Measurements from ENCODE around the gene MEI1. TPM values are rescaled to one million over a fixed set of nuclear protein-coding genes. Genes with fewer than 3 reads are reported as not detected.
"Not testable (repeated sequence)": the region's sequence is repeated elsewhere in the genome, so short reads cannot be mapped to it uniquely, and the experiment has no call there.

MEI1 gene
- total RNA-seq, 2 donors from 2014 or later: 1.9 to 6.2 TPM

GRCh38 chr22:41831383-41831782, 132.1 kb downstream of the MEI1 start:
- intact Hi-C loops (cut with DNase I, micrococcal nuclease): no loop called here
- DNase-seq: no peak
- no peak for ATAC-seq

GRCh38 chr22:41831828-41832552, 132.7 kb downstream of the MEI1 start:
- ATAC-seq (no peak), DNase-seq (no peak)
- intact Hi-C loops (cut with DNase I, micrococcal nuclease): no loop called here

- intact Hi-C loops (cut with DNase I, micrococcal nuclease): no loop called here
- peak; percentile 80 for ATAC-seq
- peak; percentile 100 for DNase-seq
These were observed 133.5 kb downstream of the MEI1 start, which contains the start of gene SREBF2 for GRCh38 chr22:41832553-41833368. TSS of gene SREBF2 (plus strand) at chr22:41833105. CDS start at chr22:41833271, 166 bp downstream.

- DNase-seq (peak in 1 of 2 donors; percentile 66), ATAC-seq (peak; percentile 34)
- intact Hi-C loops (cut with DNase I, micrococcal nuclease): no loop called here
These were observed 134.2 kb downstream of the MEI1 start for GRCh38 chr22:41833369-41834004.

- intact Hi-C loops (cut with DNase I, micrococcal nuclease): no loop called here
- DNase-seq (no peak), ATAC-seq (no peak)
These were observed 135.0 kb downstream of the MEI1 start for GRCh38 chr22:41834005-41834944.

- DNase-seq; intact Hi-C loops (cut with DNase I, micrococcal nuclease); ATAC-seq: not testable (repeated sequence)
These were observed 136.2 kb downstream of the MEI1 start for GRCh38 chr22:41835462-41835861.

GRCh38 chr22:41836551-41836950, 137.2 kb downstream of the MEI1 start:
- intact Hi-C loops (cut with DNase I, micrococcal nuclease): no loop called here
- DNase-seq: no peak
- no peak for ATAC-seq

- intact Hi-C loops (cut with DNase I, micrococcal nuclease): no loop called here
- DNase-seq: no peak
- no peak for ATAC-seq
These were observed 139.7 kb downstream of the MEI1 start for GRCh38 chr22:41838842-41839618.

- intact Hi-C loops (cut with DNase I, micrococcal nuclease): no loop called here
- no peak for DNase-seq
- no peak for ATAC-seq
These were observed 140.9 kb downstream of the MEI1 start for GRCh38 chr22:41840216-41840615.

- intact Hi-C loops (cut with DNase I, micrococcal nuclease): no loop called here
- ATAC-seq: peak; percentile 77
- DNase-seq: no peak
These were observed 141.9 kb downstream of the MEI1 start for GRCh38 chr22:41841085-41841712.

- ATAC-seq: peak; percentile 57
- DNase-seq: no peak
- intact Hi-C loops (cut with DNase I, micrococcal nuclease): no loop called here
These were observed 144.0 kb downstream of the MEI1 start for GRCh38 chr22:41842996-41843970.

- ATAC-seq: no peak
- intact Hi-C loops (cut with DNase I, micrococcal nuclease): no loop called here
- no peak for DNase-seq
These were observed 144.7 kb downstream of the MEI1 start for GRCh38 chr22:41844036-41844435.

- no peak for ATAC-seq
- intact Hi-C loops (cut with DNase I, micrococcal nuclease): no loop called here
- DNase-seq: no peak
These were observed 145.2 kb downstream of the MEI1 start for GRCh38 chr22:41844513-41844912.

GRCh38 chr22:41845380-41846267, 146.3 kb downstream of the MEI1 start:
- ATAC-seq (no peak), DNase-seq (no peak)
- intact Hi-C loops (cut with DNase I, micrococcal nuclease): no loop called here

GRCh38 chr22:41846268-41846987, 147.1 kb downstream of the MEI1 start:
- intact Hi-C loops (cut with DNase I, micrococcal nuclease): no loop called here
- DNase-seq (no peak), ATAC-seq (no peak)
